Retina (tissue), 1 donor: ENCODE results near the gene DNAJC9.
"Not testable (repeated sequence)": the region's sequence is repeated elsewhere in the genome, so short reads cannot be mapped to it uniquely, and the experiment has no call there.

Experiments used
- DNase-seq: peaks from one replicate; pipeline ENCODE4 v3.0.0-alpha.2; 2016

Gene DNAJC9

GRCh38 chr10:73246646-73247508 is at the start of gene DNAJC9:
TSS of gene DNAJC9 (minus strand) at chr10:73247255. CDS start at chr10:73247189, 66 bp downstream.
- DNase-seq, result peak; percentile 98

GRCh38 chr10:73293461-73293860 is 46.4 kb upstream of the DNAJC9 start:
- no peak for DNase-seq

- DNase-seq, result no peak
Measured at GRCh38 chr10:73289958-73290357, 42.9 kb upstream of the DNAJC9 start.

- no peak for DNase-seq
Measured at GRCh38 chr10:73287441-73287840, 40.4 kb upstream of the DNAJC9 start.

GRCh38 chr10:73281097-73281496 is 34.0 kb upstream of the DNAJC9 start:
- DNase-seq, result no peak

- no peak for DNase-seq
Measured at GRCh38 chr10:73264423-73264822, 17.4 kb upstream of the DNAJC9 start.

- no peak for DNase-seq
Measured at GRCh38 chr10:73263693-73264347, 16.8 kb upstream of the DNAJC9 start.

- no peak for DNase-seq
Measured at GRCh38 chr10:73262880-73263555, 16.0 kb upstream of the DNAJC9 start.

- DNase-seq, result no peak
Measured at GRCh38 chr10:73262105-73262730, 15.2 kb upstream of the DNAJC9 start.

GRCh38 chr10:73261362-73261995 is 14.4 kb upstream of the DNAJC9 start:
- no peak for DNase-seq

GRCh38 chr10:73258612-73259011 is 11.6 kb upstream of the DNAJC9 start:
- not testable (repeated sequence) for DNase-seq

- DNase-seq, result peak; percentile 20
Measured at GRCh38 chr10:73253225-73253555, 6.1 kb upstream of the DNAJC9 start.

GRCh38 chr10:73252445-73253224 is 5.6 kb upstream of the DNAJC9 start, which contains the start of gene MRPS16:
TSS of gene MRPS16 (minus strand) at chr10:73252644. CDS start at chr10:73252482, 162 bp downstream.
- peak; percentile 96 for DNase-seq

GRCh38 chr10:73251683-73252444 is 4.8 kb upstream of the DNAJC9 start:
- DNase-seq, result no peak

GRCh38 chr10:73248259-73248724 is 1.2 kb upstream of the DNAJC9 start:
- no peak for DNase-seq

- DNase-seq, result no peak
Measured at GRCh38 chr10:73247509-73248258, 629 bp upstream of the DNAJC9 start.

- no peak for DNase-seq
Measured at GRCh38 chr10:73246322-73246645, 771 bp downstream of the DNAJC9 start.

- DNase-seq, result no peak
Measured at GRCh38 chr10:73244866-73245477, 2.1 kb downstream of the DNAJC9 start.

GRCh38 chr10:73239908-73240307 is 7.1 kb downstream of the DNAJC9 start:
- no peak for DNase-seq
